ENCODE data around the gene BHLHE40. TPM values are rescaled to one million over a fixed set of nuclear protein-coding genes. Genes with fewer than 3 reads are reported as not detected.
A peak's percentile ranks its signal among the peaks of the same experiment; 100 is the strongest.

The BHLHE40 gene
- total and polyA plus RNA-seq, 2 of the 13 experiments (the other 11 are each of a cell fraction or from before 2014, with no cell fraction given) = 1.8 to 51.0 TPM

DNA sequence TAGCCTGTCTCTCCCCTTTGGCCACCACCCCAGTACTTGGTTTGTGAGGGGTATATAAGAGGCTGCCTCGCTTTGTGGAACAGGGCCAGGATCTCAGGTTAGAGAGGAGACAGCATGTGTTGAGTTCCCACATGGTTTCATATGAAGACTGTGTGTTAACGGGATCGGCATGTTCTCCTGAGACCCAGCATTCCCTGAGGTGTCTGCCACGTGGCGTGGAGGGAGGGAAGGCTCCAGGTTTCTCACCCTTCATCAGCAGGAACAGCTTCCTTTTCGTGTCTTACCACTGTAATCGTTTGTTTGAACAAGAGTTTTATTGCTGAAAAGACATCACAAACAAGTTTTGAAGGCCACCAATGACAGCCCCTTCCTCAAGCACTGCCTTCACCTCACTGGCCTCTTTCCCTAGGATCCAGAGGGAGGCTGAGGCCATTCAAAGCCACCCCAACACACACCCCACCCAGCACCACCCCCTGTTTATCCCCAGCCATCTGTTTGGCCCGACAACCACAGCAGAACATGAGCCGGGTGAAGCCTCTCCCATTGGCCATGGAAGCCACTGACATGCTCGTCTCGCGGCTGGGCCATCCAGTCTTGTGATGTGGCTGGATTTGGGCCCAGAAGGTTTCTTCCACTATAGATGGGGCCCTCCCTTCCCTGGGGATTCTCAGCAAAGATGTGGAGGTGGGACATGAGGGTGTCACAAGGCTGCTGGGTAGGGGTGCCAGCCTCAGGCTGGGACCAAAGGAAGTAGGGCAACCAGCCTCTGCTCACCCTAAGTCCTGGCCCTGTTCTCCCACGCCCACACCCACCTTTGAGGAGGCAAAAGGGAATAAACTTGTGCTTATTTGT is 10.0 kb downstream of the BHLHE40 start (continued):
- peak; percentile 59 for TF ChIP-seq ZMYM2 (CRISPR knock-in tag; IDR thresholded peaks at IDR 0.05)
- TF ChIP-seq, protein P1, sequence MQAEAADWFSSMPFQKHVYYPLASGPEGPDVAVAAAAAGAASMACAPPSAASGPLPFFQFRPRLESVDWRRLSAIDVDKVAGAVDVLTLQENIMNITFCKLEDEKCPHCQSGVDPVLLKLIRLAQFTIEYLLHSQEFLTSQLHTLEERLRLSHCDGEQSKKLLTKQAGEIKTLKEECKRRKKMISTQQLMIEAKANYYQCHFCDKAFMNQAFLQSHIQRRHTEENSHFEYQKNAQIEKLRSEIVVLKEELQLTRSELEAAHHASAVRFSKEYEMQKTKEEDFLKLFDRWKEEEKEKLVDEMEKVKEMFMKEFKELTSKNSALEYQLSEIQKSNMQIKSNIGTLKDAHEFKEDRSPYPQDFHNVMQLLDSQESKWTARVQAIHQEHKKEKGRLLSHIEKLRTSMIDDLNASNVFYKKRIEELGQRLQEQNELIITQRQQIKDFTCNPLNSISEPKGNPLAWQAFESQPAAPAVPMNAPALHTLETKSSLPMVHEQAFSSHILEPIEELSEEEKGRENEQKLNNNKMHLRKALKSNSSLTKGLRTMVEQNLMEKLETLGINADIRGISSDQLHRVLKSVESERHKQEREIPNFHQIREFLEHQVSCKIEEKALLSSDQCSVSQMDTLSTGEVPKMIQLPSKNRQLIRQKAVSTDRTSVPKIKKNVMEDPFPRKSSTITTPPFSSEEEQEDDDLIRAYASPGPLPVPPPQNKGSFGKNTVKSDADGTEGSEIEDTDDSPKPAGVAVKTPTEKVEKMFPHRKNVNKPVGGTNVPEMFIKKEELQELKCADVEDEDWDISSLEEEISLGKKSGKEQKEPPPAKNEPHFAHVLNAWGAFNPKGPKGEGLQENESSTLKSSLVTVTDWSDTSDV (CRISPR knock-in tag; IDR thresholded peaks at IDR 0.05) = 0 out of 2 replicates have a peak, but pooled peaks have one; percentile 9
- TF ChIP-seq ZNF572 (CRISPR knock-in tag; IDR thresholded peaks at IDR 0.05) = peak; percentile 78; the same call in 1 of the 2 replicates
- TF ChIP-seq ZSCAN22 (CRISPR knock-in tag; IDR thresholded peaks at IDR 0.05) = no peak
- no peak for TF ChIP-seq SMAD1 (CRISPR knock-in tag; IDR thresholded peaks at IDR 0.05; ENCODE audit: borderline replicate concordance, low read depth)
- no peak for TF ChIP-seq ZFYVE20 (CRISPR knock-in tag; IDR thresholded peaks at IDR 0.05; ENCODE audit: borderline replicate concordance, low read depth)
- TF ChIP-seq ZNF558 (CRISPR knock-in tag; IDR thresholded peaks at IDR 0.05; ENCODE audit: borderline replicate concordance) = no peak
- no peak for TF ChIP-seq DNMT3B (CRISPR knock-in tag; conservative IDR thresholded peaks at IDR 0.05)
- no peak for TF ChIP-seq SMARCE1 (IDR thresholded peaks at IDR 0.05; ENCODE audit: borderline replicate concordance)
- TF ChIP-seq, protein P2, sequence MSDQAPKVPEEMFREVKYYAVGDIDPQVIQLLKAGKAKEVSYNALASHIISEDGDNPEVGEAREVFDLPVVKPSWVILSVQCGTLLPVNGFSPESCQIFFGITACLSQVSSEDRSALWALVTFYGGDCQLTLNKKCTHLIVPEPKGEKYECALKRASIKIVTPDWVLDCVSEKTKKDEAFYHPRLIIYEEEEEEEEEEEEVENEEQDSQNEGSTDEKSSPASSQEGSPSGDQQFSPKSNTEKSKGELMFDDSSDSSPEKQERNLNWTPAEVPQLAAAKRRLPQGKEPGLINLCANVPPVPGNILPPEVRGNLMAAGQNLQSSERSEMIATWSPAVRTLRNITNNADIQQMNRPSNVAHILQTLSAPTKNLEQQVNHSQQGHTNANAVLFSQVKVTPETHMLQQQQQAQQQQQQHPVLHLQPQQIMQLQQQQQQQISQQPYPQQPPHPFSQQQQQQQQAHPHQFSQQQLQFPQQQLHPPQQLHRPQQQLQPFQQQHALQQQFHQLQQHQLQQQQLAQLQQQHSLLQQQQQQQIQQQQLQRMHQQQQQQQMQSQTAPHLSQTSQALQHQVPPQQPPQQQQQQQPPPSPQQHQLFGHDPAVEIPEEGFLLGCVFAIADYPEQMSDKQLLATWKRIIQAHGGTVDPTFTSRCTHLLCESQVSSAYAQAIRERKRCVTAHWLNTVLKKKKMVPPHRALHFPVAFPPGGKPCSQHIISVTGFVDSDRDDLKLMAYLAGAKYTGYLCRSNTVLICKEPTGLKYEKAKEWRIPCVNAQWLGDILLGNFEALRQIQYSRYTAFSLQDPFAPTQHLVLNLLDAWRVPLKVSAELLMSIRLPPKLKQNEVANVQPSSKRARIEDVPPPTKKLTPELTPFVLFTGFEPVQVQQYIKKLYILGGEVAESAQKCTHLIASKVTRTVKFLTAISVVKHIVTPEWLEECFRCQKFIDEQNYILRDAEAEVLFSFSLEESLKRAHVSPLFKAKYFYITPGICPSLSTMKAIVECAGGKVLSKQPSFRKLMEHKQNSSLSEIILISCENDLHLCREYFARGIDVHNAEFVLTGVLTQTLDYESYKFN (CRISPR knock-in tag; conservative IDR thresholded peaks at IDR 0.05) = 0 out of 2 replicates have a peak, but pooled peaks have one; percentile 19
- TF ChIP-seq SMAD9 (CRISPR knock-in tag; IDR thresholded peaks at IDR 0.05) = peak; percentile 74; the same call in 1 of the 2 replicates
- TF ChIP-seq, protein P3, sequence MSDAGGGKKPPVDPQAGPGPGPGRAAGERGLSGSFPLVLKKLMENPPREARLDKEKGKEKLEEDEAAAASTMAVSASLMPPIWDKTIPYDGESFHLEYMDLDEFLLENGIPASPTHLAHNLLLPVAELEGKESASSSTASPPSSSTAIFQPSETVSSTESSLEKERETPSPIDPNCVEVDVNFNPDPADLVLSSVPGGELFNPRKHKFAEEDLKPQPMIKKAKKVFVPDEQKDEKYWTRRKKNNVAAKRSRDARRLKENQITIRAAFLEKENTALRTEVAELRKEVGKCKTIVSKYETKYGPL (CRISPR knock-in tag; IDR thresholded peaks at IDR 0.05) = no peak
- 0 out of 2 replicates have a peak, but pooled peaks have one; percentile 16 for TF ChIP-seq ZNF879 (CRISPR knock-in tag; IDR thresholded peaks at IDR 0.05)
- TF ChIP-seq RNF2 (conservative IDR thresholded peaks at IDR 0.05; ENCODE audit: low read depth) = 0 out of 2 replicates have a peak, but pooled peaks have one; percentile 61
- 0 out of 2 replicates have a peak, but pooled peaks have one; percentile 3 for TF ChIP-seq ZBTB7B (CRISPR knock-in tag; IDR thresholded peaks at IDR 0.05)
- no peak for TF ChIP-seq ZNF205 (CRISPR knock-in tag; IDR thresholded peaks at IDR 0.05)
